Activated T-cell treated with anti-CD3 and anti-CD28 coated beads, Interleukin-2, amount 50 U/mL, for 48 hours (primary cell): ENCODE data around the gene SH3RF3.

Experiments used
- DNase-seq, 2 experiments: peaks; one replicate each; pipeline ENCODE4 v3.0.0-alpha.2; 2020

The SH3RF3 gene

GRCh38 chr2:109246176-109246575 lies 117.2 kb downstream of the SH3RF3 start:
- no peak for DNase-seq

GRCh38 chr2:109246616-109247015 lies 117.6 kb downstream of the SH3RF3 start:
- DNase-seq = no peak

- no peak for DNase-seq
Observed at GRCh38 chr2:109247340-109247739, 118.3 kb downstream of the SH3RF3 start.

- no peak for DNase-seq
Observed at GRCh38 chr2:109247812-109248211, 118.8 kb downstream of the SH3RF3 start.

GRCh38 chr2:109248590-109248989 lies 119.6 kb downstream of the SH3RF3 start:
- DNase-seq = no peak

- no peak for DNase-seq
Observed at GRCh38 chr2:109253217-109253616, 124.2 kb downstream of the SH3RF3 start.

GRCh38 chr2:109254174-109254904 lies 125.3 kb downstream of the SH3RF3 start:
- DNase-seq = no peak

GRCh38 chr2:109255654-109256053 lies 126.6 kb downstream of the SH3RF3 start:
- no peak for DNase-seq

- no peak for DNase-seq
Observed at GRCh38 chr2:109256111-109256510, 127.1 kb downstream of the SH3RF3 start.

GRCh38 chr2:109256921-109257320 lies 127.9 kb downstream of the SH3RF3 start:
- no peak for DNase-seq

- DNase-seq = no peak
Observed at GRCh38 chr2:109257653-109258052, 128.6 kb downstream of the SH3RF3 start.

- no peak for DNase-seq
Observed at GRCh38 chr2:109258376-109258775, 129.4 kb downstream of the SH3RF3 start.

GRCh38 chr2:109258905-109259540 lies 130.0 kb downstream of the SH3RF3 start:
- DNase-seq = no peak

- DNase-seq = no peak
Observed at GRCh38 chr2:109259671-109260070, 130.7 kb downstream of the SH3RF3 start.

GRCh38 chr2:109260116-109260855 lies 131.3 kb downstream of the SH3RF3 start:
- DNase-seq = no peak

- no peak for DNase-seq
Observed at GRCh38 chr2:109260886-109261700, 132.1 kb downstream of the SH3RF3 start.

- DNase-seq = no peak
Observed at GRCh38 chr2:109261906-109262631, 133.1 kb downstream of the SH3RF3 start.

GRCh38 chr2:109264595-109265328 lies 135.8 kb downstream of the SH3RF3 start:
- DNase-seq = no peak

- DNase-seq = no peak
Observed at GRCh38 chr2:109265369-109265768, 136.4 kb downstream of the SH3RF3 start.

- no peak for DNase-seq
Observed at GRCh38 chr2:109265953-109266352, 136.9 kb downstream of the SH3RF3 start.

- no peak for DNase-seq
Observed at GRCh38 chr2:109266496-109266895, 137.5 kb downstream of the SH3RF3 start.
